Mesodermal cell (in vitro differentiated cells): Measurements from ENCODE around the gene CD247.
A peak's percentile ranks its signal among the peaks of the same experiment; 100 is the strongest.

Experiments used
- H3K27ac ChIP-seq: 2 replicates; pipeline ENCODE4 v1.7.0; 2013; ENCODE audit warnings: mild to moderate bottlenecking, low read depth, low read length, moderate library complexity; ENCODE audit not compliant: severe bottlenecking
- H3K36me3 ChIP-seq: 2 replicates; pipeline ENCODE4 v1.7.1; 2013; ENCODE audit warnings: mild to moderate bottlenecking, low read length, moderate library complexity; ENCODE audit not compliant: control insufficient read depth, insufficient read depth
- H3K4me1 ChIP-seq: one replicate; pipeline ENCODE4 v1.7.1; 2013; ENCODE audit warnings: mild to moderate bottlenecking, low read length; ENCODE audit not compliant: insufficient read depth, control insufficient read depth, poor library complexity, severe bottlenecking
- H3K4me3 ChIP-seq: 2 replicates; pipeline ENCODE4 v1.7.0; 2013; ENCODE audit warnings: low read length, control low read depth, mild to moderate bottlenecking; ENCODE audit not compliant: insufficient read depth, poor library complexity, severe bottlenecking; ENCODE audit errors: extremely low read depth
- H3K9me3 ChIP-seq: 2 replicates; pipeline ENCODE4 v1.7.1; 2013; ENCODE audit warnings: mild to moderate bottlenecking, low read length, moderate library complexity; ENCODE audit not compliant: control insufficient read depth
- WGBS, 2 experiments: methylation state at CpG; one replicate each; pipeline ENCODE4 v1.1.5; 2013; ENCODE audit warnings: missing lambda C conversion rate in 2 of 2; ENCODE audit not compliant: insufficient coverage in 2 of 2; 5-methylcytosine and 5-hydroxymethylcytosine counted together

CD247 gene

DNA sequence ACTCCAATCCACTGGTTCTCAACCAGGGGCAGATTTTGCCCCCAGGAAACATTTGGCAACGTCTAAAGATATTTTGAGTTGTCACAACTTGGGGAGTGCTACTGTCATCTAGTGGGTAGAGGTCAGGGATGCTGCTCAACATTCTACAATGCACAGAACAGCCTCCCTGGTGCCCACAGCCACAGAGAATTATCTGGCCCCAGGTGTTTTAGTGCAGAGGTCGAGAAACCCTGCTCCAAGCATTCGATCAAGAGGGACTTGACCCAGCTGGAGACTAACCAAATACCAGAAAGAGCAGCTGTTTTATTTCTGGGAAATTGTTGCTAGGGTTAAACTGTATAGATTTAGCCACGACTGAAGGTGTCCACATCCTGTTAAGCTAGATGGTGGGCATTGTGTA lies 19.2 kb downstream of the CD247 start:
- no peaks in the 10 kb centered on the region for H3K36me3 ChIP-seq
- no peak overlapping the region for H3K4me3 ChIP-seq
- 82 to 90% methylated on average over 2 to 3 of the region's 4 CpGs for WGBS, 2 experiments
- no peaks in the 10 kb centered on the region for H3K9me3 ChIP-seq
- no peaks in the 10 kb centered on the region for H3K4me1 ChIP-seq
- H3K27ac ChIP-seq: no peak overlapping the region

DNA sequence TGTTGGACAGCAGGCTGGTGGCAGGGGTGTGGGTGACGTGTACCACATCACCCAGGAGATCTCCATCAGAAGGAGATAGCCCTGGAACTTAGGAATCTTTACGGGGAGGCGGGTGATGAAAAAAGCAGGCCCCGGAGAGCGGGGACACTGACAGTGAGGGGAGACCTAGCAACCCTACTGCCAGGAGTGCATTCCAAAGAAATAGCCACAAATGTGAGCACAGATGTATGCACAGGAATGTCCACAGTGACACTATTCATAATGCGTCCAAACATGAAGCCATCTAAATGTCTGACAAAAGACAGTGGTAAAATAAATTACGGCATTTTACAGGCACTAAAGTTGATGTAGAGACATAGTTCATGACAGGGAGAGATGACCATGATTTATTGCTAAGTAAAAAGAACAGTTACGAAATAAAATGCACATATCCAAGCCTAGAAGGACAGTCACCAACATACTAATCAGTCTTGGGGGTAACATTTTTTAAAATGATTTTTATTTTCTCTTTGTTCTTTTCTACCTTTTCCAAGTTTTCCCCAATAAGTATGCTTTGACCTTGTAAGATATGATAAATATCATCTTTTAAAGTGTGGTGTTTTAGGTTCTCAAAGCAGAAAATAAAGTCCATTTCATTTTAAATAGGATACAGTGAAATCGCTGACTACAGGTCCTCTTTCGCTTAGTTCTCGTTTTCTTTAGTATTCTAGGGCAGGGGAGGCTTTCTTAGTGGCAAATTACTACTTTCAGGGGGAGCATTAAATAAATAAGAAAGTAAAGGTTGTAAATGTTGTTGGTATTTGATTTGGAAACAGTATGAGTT lies 21.3 kb downstream of the CD247 start:
- Histone ChIP-seq H3K4me1 (no peaks in the 10 kb centered on the region), H3K27ac (no peak overlapping the region), H3K9me3 (no peaks in the 10 kb centered on the region), H3K4me3 (no peak overlapping the region), H3K36me3 (no peaks in the 10 kb centered on the region)
- WGBS, 2 experiments: 83 to 90% methylated on average over 6 to 7 of the region's 11 CpGs

DNA sequence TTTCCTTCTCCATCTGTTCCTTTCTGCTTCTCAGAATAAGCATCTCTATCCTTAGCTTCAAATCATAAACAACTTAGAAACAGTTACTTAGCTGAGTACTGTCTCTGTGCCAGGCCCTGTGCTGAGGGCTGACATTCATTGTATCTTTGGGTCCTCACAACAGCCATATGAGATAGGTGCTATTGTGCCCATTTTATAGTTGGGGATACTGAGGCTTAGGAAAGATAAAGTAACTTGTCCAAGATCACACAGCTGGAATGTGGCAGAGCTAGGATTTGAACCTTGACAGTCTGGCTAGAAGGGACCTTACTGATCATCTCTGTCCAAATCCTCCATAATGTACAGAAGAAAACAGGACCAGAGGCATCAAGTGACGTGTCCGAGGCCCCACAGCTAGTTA lies 25.0 kb downstream of the CD247 start:
- Histone ChIP-seq H3K4me1 (peaks cover 12% of the 10 kb centered on the region), H3K27ac (no peak overlapping the region), H3K9me3 (no peaks in the 10 kb centered on the region), H3K36me3 (no peaks in the 10 kb centered on the region), H3K4me3 (no peak overlapping the region)
- WGBS, 2 experiments: 100% methylated on average over 2 of the region's 2 CpGs

DNA sequence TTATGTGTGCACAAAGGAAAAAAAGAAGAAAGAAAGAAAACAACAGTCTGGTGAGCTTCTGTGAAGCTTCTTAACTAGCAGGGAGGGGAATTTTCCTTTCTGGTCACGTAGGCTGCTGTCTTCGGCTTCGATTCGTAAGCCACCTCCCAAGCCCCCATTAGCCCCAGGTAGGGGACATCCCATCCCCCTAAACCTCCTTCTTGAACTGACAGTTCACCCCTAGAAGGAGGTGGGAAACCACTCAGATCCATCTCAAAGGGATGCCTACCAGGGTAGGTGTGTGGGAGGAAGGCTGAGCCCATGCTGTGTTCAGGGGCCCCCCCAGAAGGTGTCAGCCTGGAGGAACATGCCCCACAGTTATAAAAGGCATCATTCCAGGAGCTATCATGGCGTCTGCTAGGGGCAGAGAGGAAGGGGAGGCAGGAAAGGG lies 25.8 kb downstream of the CD247 start:
- Histone ChIP-seq H3K27ac (no peak overlapping the region), H3K36me3 (no peaks in the 10 kb centered on the region), H3K9me3 (no peaks in the 10 kb centered on the region), H3K4me3 (no peak overlapping the region), H3K4me1 (peaks cover 12% of the 10 kb centered on the region)
- WGBS, 2 experiments: 50% methylated on average over 3 of the region's 5 CpGs; no CpG with 5 or more reads in 1 of the 2 experiments

DNA sequence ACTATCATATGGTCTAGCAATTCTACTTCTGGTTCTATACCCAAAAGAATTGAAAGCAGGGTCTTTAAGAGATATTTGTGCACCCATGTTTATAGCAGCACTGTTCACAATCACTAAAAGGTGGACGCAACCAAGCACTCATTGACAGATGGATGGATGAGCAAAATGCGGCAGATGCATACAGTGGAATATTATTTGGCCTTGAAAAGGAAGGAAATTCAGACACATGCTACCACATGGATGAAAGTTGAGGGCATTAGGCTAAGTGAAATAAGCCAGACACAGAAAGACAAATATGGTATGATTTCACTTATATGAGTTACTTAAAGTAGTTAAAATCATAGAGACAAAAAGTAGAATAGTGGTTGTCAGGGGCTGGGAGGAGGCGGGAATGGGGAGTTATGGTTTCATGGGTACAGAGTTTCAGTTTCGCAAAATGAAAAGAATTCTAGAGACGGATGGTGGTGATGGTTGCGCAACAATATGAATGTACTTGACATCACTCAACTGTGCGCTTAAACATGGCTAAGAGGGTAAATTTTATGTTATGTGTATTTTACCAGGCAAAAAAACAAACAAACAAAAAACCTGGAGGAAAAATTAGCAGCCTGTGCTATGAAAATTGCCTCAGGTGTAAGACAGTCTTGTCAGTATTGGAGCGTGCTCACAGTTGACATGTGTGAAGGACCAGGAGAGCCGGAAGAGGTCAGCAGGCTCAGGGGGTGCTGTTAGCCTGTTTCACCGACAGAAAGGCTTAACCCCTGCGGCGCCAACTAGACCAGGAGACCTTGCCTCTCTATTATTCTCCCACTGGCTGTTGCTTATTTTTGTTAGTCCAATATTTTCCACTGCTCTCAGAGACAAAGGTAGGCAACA lies 26.5 kb downstream of the CD247 start:
- H3K27ac ChIP-seq: no peak overlapping the region

DNA sequence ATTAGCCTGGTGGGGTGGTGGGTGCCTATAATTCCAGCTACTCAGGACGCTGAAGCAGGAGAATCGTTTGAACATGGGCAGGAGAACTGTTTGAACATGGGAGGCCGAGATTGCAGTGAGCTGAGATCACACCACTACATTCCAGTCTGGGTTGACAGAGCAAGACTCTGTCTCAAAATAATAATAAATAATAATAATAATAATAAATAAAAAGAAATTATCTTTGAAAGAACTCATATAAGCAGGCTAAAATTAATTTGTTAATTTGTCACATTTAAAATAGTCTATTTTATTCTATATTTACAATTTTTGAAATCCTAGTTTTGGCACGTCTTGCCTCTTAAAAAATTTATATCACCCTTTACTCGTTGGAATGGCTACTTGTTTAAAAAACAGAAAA lies 27.6 kb downstream of the CD247 start:
- Histone ChIP-seq H3K4me1 (peaks cover 12% of the 10 kb centered on the region), H3K36me3 (no peaks in the 10 kb centered on the region), H3K9me3 (no peaks in the 10 kb centered on the region), H3K4me3 (no peak overlapping the region), H3K27ac (no peak overlapping the region)
- WGBS, 2 experiments: 80% methylated on average over 1 of the region's 5 CpGs; no CpG with 5 or more reads in 1 of the 2 experiments

More for the DNA sequence above, 26.5 kb downstream of the CD247 start:
- no peak overlapping the region for H3K4me3 ChIP-seq
- H3K36me3 ChIP-seq: no peaks in the 10 kb centered on the region
- WGBS, 2 experiments: 69 to 76% methylated on average over 8 to 12 of the region's 12 CpGs
- H3K4me1 ChIP-seq: peaks cover 12% of the 10 kb centered on the region
- H3K9me3 ChIP-seq: no peaks in the 10 kb centered on the region

DNA sequence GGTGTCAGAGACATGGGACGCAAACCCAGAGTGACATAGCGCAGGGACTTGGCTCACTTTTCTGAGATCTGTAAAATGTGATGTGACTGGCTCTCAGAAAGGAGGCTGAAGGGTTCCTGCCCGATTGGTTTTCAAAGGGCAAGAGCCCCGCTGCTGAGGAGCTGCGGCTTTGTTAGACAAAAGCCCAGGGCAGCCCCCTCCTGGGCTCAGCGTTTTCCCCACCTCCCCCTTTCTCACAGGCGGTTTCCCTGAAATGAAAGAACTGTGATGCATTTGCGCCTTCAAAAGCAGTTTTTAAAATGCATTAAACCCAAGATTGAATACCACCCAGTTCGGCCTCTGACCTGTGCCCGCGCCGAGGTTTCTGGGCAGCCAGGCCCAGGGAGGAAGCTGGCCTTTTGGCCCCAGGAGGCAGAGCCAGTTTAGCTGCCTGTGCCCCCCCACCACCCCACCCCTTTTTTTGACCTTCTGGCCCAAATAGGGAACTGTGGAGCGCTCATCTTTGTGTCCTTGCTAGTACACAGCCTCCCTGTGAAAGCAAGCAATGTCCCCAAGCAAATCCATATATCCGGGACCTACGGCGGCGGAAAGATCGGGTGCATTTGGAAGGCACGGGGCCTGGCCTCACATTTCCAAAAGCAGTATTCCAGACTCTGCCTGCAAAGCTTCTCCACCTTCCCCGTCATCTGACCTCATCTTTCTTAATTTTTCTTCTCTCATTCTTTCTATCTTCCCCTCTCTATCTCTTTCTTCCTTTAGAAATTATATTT lies 28.6 kb downstream of the CD247 start:
- Histone ChIP-seq H3K4me3 (no peak overlapping the region), H3K27ac (peak overlapping the region; percentile 71), H3K9me3 (no peaks in the 10 kb centered on the region), H3K4me1 (peaks cover 12% of the 10 kb centered on the region), H3K36me3 (no peaks in the 10 kb centered on the region)
- 37% methylated on average over 16 to 18 of the region's 20 CpGs for WGBS, 2 experiments

DNA sequence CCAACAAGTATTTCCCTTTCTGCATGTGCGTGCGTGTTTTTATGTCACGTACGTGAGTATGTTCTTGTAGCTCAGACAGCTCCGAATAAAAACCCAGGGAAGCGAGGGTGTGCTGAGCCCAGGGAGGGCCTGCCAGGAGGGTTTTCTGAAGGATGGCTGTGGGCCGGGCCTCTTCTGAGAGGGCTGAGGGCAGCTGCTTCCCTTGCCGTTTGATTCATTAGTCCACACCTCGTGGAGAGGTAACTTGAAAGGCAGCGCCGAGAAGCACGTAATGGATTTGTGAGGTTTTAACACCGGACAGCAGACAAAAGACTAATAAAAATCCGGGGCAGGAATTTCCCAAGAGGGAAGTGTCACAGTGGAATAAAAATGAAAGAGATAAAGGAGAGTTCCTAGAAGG lies 29.5 kb downstream of the CD247 start:
- H3K4me1 ChIP-seq: peaks cover 12% of the 10 kb centered on the region

DNA sequence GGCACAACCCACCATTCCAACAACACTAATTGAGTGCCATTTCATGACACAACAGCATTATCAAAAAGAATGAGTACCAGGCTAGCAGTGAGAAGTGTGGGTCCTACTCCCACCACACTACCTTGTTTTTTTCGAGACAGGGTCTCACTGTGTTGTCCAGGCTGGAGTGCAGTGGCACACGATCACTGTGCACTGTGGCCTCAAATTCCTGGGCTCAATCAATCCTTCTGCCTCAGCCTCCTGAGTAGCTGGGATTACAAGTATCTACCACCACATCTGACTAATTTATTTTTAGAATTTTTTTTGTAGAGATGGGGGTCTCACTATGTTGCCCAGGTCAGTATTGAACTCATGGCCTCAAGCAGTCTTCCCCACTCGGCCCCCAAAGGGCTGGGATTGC lies 30.7 kb downstream of the CD247 start:
- H3K4me1 ChIP-seq: peaks cover 12% of the 10 kb centered on the region
- no peak overlapping the region for H3K4me3 ChIP-seq
- no peak overlapping the region for H3K27ac ChIP-seq
- 93 to 100% methylated on average over 3 of the region's 3 CpGs for WGBS, 2 experiments
- no peaks in the 10 kb centered on the region for H3K36me3 ChIP-seq
- no peaks in the 10 kb centered on the region for H3K9me3 ChIP-seq

More for the DNA sequence above, 29.5 kb downstream of the CD247 start:
- no peak overlapping the region for H3K27ac ChIP-seq
- 32 to 41% methylated on average over 13 of the region's 14 CpGs for WGBS, 2 experiments
- H3K9me3 ChIP-seq: no peaks in the 10 kb centered on the region
- H3K4me3 ChIP-seq: no peak overlapping the region
- H3K36me3 ChIP-seq: no peaks in the 10 kb centered on the region

DNA sequence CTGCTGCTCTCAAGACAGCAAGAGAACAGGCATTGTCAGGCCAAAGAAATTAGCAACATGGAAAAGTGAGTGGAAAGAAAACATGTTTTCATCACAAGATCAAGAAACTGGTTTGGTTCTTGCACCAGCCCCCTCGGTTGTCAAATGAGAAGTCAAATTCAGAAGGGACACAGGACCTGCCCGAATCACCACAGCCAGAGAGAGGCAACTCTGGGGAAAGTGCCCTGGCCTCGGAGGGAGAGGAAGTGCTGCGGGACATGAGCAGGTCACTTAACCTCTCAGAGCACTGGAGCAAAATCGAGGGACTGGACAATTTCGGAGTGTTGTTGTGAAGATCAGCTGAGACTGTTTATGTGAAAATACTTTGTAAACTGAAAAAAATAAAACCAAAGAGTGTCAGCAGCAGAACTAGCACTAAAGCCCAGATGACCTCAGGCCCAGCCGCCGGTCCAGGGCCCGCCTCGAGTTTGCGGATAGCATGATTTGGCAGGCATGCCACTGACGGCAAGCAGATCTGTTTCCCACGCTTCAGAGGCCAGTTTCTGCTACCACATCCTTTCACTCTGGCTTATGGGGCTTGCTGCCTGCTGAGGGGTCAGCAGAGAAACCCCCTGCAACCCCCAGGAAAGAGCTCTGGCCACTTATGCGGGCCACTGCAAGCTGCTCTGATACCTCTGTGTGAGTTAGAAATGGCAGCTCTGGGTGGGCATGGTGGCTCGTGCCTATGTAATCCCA lies 32.1 kb downstream of the CD247 start:
- no peak overlapping the region for H3K4me3 ChIP-seq
- H3K4me1 ChIP-seq: peaks cover 12% of the 10 kb centered on the region
- H3K27ac ChIP-seq: no peak overlapping the region
- no peaks in the 10 kb centered on the region for H3K36me3 ChIP-seq
- 88% methylated on average over 14 to 15 of the region's 15 CpGs for WGBS, 2 experiments
- no peaks in the 10 kb centered on the region for H3K9me3 ChIP-seq
